Endothelial cell of umbilical vein (primary cell): Measurements from ENCODE around the gene GADL1.

Source experiments
- EZH2 ChIP-seq: IDR thresholded peaks from 2 replicates; pipeline ENCODE4 v1.6.1; 2012; ENCODE audit warnings: borderline replicate concordance, low read depth, mild to moderate bottlenecking, moderate library complexity, low read length, inconsistent platforms; ENCODE audit not compliant: severe bottlenecking
- GATA2 ChIP-seq: IDR thresholded peaks from 2 replicates; pipeline ENCODE4 v1.7.0; 2011; ENCODE audit warnings: low read depth, mild to moderate bottlenecking, moderate library complexity, mixed read lengths, low read length; ENCODE audit not compliant: insufficient read length, insufficient read depth
- JUN ChIP-seq: IDR thresholded peaks from 2 replicates; pipeline ENCODE4 v1.6.1; 2011; ENCODE audit warnings: borderline replicate concordance, low read depth; ENCODE audit not compliant: insufficient read length, insufficient read depth
- MAX ChIP-seq: IDR thresholded peaks from 2 replicates; pipeline ENCODE4 v1.6.1; 2011; ENCODE audit not compliant: insufficient read depth, insufficient read length
- MYC ChIP-seq: IDR thresholded peaks from one replicate; pipeline ENCODE4 v1.6.1; 2011; ENCODE audit warnings: mild to moderate bottlenecking, low read depth, low read length
- POLR2A ChIP-seq: IDR thresholded peaks from 2 replicates; pipeline ENCODE4 v1.6.1; 2012; ENCODE audit warnings: low read depth, mild to moderate bottlenecking, control low read depth, low read length
- POLR2AphosphoS5 ChIP-seq: IDR thresholded peaks from 2 replicates; pipeline ENCODE4 v1.6.1; 2012; ENCODE audit warnings: low read depth, mild to moderate bottlenecking, control low read depth, low read length, moderate library complexity; ENCODE audit not compliant: insufficient read depth
- TF ChIP-seq, protein P1 (sequence below), 2 donors: IDR thresholded peaks; 1 replicate in 1 of 2; 2 replicates in 1 of 2; pipeline ENCODE4 v1.5.1; 2011; ENCODE audit warnings: low read length in 2 of 2, mild to moderate bottlenecking in 2 of 2, moderate library complexity in 2 of 2, control low read depth in 1 of 2, inconsistent platforms in 1 of 2, low read depth in 1 of 2; ENCODE audit not compliant: insufficient read depth in 1 of 2; ENCODE audit errors: extremely low read depth in 1 of 2

GRCh38 chr3:30890907-30891306, 3.6 kb downstream of the GADL1 start:
- TF ChIP-seq, protein P1, sequence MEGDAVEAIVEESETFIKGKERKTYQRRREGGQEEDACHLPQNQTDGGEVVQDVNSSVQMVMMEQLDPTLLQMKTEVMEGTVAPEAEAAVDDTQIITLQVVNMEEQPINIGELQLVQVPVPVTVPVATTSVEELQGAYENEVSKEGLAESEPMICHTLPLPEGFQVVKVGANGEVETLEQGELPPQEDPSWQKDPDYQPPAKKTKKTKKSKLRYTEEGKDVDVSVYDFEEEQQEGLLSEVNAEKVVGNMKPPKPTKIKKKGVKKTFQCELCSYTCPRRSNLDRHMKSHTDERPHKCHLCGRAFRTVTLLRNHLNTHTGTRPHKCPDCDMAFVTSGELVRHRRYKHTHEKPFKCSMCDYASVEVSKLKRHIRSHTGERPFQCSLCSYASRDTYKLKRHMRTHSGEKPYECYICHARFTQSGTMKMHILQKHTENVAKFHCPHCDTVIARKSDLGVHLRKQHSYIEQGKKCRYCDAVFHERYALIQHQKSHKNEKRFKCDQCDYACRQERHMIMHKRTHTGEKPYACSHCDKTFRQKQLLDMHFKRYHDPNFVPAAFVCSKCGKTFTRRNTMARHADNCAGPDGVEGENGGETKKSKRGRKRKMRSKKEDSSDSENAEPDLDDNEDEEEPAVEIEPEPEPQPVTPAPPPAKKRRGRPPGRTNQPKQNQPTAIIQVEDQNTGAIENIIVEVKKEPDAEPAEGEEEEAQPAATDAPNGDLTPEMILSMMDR (IDR thresholded peaks at IDR 0.05; ENCODE audit: extremely low read depth in 1 of 2, insufficient read depth in 1 of 2, low read depth in 1 of 2, low read length in 2 of 2) = no peak
- TF ChIP-seq EZH2 (no peak), POLR2AphosphoS5 (no peak), MAX (no peak), POLR2A (no peak), MYC (no peak), JUN (no peak), GATA2 (no peak)
